NCI-H146 treated with DMSO at 0.1 percent for 48 hours (cell line): Measurements from ENCODE around the gene NIBAN1.
"Not testable (repeated sequence)": the region's sequence is repeated elsewhere in the genome, so short reads cannot be mapped to it uniquely, and the experiment has no call there.

ENCODE experiments used
- DNase-seq: peaks from one replicate; lab custom pipeline; 2025; ENCODE audit not compliant: unreplicated experiment; lab: John Stamatoyannopoulos, UW

NIBAN1 gene

GRCh38 chr1:184974056-184974836 is at the start of gene NIBAN1:
Gene NIBAN1 (minus strand): TSS chr1:184974508. CDS start chr1:184974356, 152 bp downstream.
- no peak for DNase-seq

- no peak for DNase-seq
Observed at GRCh38 chr1:185017966-185018365, 43.7 kb upstream of the NIBAN1 start.

- no peak for DNase-seq
Observed at GRCh38 chr1:185017338-185017737, 43.0 kb upstream of the NIBAN1 start.

GRCh38 chr1:185016880-185017279 is 42.6 kb upstream of the NIBAN1 start:
- DNase-seq, result no peak

- DNase-seq, result no peak
Observed at GRCh38 chr1:185015631-185016030, 41.3 kb upstream of the NIBAN1 start.

GRCh38 chr1:185014941-185015340 is 40.6 kb upstream of the NIBAN1 start:
- DNase-seq, result no peak

- no peak for DNase-seq
Observed at GRCh38 chr1:185010361-185010760, 36.1 kb upstream of the NIBAN1 start.

GRCh38 chr1:185008838-185009237 is 34.5 kb upstream of the NIBAN1 start:
- DNase-seq, result peak; percentile 86

- DNase-seq, result not testable (repeated sequence)
Observed at GRCh38 chr1:185001312-185001880, 27.1 kb upstream of the NIBAN1 start.

- not testable (repeated sequence) for DNase-seq
Observed at GRCh38 chr1:184999974-185000373, 25.7 kb upstream of the NIBAN1 start.

- no peak for DNase-seq
Observed at GRCh38 chr1:184994301-184994700, 20.0 kb upstream of the NIBAN1 start.

GRCh38 chr1:184992271-184992670 is 18.0 kb upstream of the NIBAN1 start:
- no peak for DNase-seq

GRCh38 chr1:184990204-184990603 is 15.9 kb upstream of the NIBAN1 start:
- DNase-seq, result no peak

- DNase-seq, result no peak
Observed at GRCh38 chr1:184988506-184988905, 14.2 kb upstream of the NIBAN1 start.

GRCh38 chr1:184987696-184988095 is 13.4 kb upstream of the NIBAN1 start:
- no peak for DNase-seq

- peak; percentile 53 for DNase-seq
Observed at GRCh38 chr1:184986250-184986649, 11.9 kb upstream of the NIBAN1 start.

- peak; percentile 57 for DNase-seq
Observed at GRCh38 chr1:184982002-184982954, 8.0 kb upstream of the NIBAN1 start.

- DNase-seq, result no peak
Observed at GRCh38 chr1:184980726-184981125, 6.4 kb upstream of the NIBAN1 start.

- no peak for DNase-seq
Observed at GRCh38 chr1:184975208-184975870, 1.0 kb upstream of the NIBAN1 start.

- no peak for DNase-seq
Observed at GRCh38 chr1:184974837-184975115, 468 bp upstream of the NIBAN1 start.
